GM18526 (cell line): ENCODE data around the gene GRK4.
A peak's percentile ranks its signal among the peaks of the same experiment; 100 is the strongest.

Experiments
- POLR2A ChIP-seq: IDR thresholded peaks from 3 replicates; pipeline ENCODE4 v1.6.1; 2011; ENCODE audit not compliant: insufficient read length; ENCODE audit errors: extremely low read depth

The GRK4 gene

GRCh38 chr4:3039706-3040366 is 76.5 kb downstream of the GRK4 start:
- TF ChIP-seq POLR2A: no peak

- peak; percentile 30 for TF ChIP-seq POLR2A
These were observed 77.3 kb downstream of the GRK4 start for GRCh38 chr4:3040452-3041191.

DNA sequence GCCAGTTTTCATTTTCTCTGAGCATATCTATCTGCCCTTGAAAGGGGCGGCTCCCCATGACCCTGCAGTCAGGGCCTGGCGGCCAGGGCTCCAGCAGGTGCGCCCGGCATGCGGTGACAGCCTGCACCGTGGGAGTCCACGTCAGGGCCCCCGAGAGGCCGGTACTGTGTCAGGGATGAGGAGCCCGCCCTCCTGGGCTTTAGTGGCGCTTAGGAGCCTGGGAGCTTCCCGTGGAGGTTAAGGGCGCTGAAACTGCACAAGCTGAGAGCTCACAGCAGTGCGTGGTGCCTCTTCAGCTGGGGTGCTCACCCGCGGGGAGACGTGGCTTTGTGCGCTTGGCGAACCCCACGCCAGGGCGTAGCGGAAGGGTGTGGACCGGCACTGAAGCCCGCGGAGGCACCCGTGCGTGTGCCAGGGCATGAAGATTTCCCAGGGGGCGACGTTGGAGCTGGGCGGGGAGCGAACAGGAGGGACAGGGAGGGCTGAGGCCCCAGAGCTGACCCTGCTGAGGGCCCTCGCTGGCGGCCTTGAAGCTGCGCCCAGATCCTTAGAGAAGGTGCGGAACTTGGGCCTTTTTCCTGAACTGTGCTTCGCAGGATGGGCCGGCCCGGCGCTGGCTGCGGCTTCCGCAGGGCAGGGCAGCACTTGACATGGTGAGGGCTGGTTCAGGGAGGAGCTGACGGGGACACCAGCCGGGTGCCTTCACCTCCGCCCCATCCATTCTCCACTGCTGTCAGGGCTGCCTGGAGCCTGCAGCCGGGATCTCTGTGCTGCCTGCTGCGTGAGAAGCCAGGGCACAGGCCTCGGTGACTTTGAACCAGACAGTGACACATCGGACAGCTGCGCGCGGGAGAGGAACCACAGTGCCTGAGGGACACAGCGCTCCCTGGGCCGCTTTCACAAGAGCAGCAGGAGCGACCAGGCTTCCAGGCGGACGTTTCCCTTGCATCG is 78.1 kb downstream of the GRK4 start:
- peak; percentile 17 for TF ChIP-seq POLR2A

DNA sequence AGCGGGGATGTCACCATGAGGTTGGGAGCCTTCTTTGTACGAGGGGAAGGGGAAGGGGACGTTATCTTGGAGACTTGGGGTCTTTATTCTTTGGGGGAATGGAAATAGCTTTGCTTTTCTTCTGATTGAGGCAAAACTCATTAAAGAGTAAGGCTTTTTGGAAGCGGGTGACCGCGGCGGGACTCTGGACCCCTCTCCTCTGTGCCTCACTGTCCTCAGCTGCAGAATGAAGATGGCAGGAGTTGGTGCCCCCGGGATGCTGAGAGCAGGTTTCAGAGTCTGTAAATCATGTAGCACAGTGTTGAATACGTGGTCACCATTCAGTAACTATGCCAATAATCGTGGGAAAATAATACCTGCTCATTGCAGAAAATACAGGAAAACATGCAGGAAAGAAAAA is 78.9 kb downstream of the GRK4 start:
- TF ChIP-seq POLR2A: no peak

DNA sequence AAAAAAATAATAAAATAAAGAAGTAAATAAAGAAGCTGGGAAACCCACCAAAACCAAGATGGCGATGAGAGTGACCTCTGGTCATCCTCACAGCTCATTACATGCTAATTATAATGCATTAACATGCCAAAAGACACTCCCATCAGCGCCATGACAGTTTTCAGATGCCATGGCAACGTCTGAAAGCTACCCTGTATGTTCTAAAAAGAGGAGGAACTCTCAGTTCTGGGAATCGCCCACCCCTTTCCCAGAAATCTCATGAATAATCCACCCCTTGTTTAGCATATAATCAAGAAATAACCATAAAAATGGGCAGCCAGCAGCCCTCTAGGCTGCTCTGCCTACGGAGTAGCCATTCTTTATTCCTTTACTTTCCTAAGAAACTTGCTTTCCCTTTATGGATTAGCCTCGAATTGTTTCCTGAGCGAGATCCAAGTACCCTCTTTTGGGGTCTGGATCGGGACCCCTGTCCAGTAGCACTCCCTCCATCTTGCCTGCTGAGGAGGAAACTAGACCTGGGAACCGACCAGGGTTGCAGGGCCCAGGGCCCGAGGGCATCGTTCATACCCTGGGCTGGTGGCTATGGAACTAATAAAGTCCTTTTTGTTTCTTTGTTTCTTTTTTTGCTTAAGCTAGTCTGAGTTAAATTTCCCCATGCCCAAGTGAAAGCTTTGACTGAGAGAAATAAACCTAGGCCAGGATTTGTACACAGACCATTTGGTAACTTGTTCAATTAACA is 80.1 kb downstream of the GRK4 start:
- TF ChIP-seq POLR2A: no peak

GRCh38 chr4:3044870-3045819 is 81.8 kb downstream of the GRK4 start:
- TF ChIP-seq POLR2A: no peak

DNA sequence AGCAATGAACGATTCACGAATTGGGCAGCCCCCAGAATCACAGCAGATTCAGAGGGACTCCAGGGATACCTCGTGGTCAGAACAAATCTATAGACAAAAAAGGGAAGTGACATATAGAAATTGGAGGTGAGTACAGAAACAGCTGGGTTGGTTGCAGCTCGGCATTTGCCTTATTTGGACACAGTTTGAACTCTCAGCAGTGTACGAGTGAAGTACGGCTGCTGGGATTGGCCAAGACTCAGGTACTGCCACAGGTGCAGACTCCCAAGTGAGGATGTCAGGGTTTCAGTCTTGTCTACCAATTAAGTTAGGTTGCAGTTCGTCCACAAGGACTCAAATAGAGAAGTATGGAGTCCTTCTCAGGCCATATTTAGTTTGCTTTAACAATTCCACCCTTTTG is 82.8 kb downstream of the GRK4 start:
- TF ChIP-seq POLR2A: no peak

GRCh38 chr4:3046623-3047022 is 83.3 kb downstream of the GRK4 start:
- TF ChIP-seq POLR2A: no peak

GRCh38 chr4:3047464-3048286 is 84.3 kb downstream of the GRK4 start:
- TF ChIP-seq POLR2A: no peak

DNA sequence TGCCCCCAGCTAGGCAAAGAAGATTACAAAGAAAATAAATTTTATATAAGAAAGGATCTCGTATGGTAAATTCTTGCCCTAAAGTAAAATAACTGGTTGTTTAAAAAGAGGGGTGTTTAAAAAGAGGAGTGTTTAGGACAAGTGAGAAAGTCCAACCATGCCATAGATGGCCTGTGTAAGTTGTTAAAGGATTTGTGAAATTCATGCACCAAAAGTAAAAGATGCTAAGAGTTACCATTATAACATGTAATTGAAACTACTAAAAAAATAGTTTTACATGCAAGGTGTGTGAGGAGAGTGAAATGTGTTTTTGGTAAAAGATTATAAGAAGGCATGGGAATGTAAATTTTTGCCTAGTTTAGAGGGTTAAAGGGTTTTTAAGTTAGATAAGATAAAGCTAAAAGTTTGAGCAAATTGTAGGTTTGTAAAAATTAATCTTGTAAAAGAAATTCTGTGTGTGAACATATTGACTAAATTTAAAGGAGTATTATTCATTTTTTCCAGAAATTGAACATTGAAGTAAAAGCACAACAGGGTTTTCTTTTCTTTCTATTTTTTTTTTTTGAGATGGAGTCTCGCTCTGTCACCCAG is 90.9 kb downstream of the GRK4 start:
- TF ChIP-seq POLR2A: no peak

GRCh38 chr4:3059943-3060342 is 96.6 kb downstream of the GRK4 start:
- no peak for TF ChIP-seq POLR2A

DNA sequence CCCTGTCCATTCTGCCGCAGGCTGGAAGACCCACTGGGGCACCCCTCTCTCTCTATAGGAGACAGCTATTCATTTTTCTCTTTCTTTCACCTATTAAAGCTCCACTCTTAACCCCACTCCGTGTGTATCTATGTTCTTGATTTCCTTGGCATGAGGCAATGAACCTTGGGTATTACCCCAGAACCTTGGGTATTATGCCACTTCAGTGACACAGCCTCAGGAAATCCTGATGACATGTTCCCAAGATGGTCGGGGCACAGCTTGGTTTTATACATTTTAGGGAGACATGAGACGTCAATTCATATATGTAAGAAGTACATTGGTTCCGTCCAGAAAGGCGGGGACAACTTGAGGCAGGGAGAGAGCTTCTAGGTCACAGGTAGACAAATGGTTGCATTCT is 97.6 kb downstream of the GRK4 start:
- TF ChIP-seq POLR2A: no peak

GRCh38 chr4:3062471-3062870 is 99.1 kb downstream of the GRK4 start:
- no peak for TF ChIP-seq POLR2A

DNA sequence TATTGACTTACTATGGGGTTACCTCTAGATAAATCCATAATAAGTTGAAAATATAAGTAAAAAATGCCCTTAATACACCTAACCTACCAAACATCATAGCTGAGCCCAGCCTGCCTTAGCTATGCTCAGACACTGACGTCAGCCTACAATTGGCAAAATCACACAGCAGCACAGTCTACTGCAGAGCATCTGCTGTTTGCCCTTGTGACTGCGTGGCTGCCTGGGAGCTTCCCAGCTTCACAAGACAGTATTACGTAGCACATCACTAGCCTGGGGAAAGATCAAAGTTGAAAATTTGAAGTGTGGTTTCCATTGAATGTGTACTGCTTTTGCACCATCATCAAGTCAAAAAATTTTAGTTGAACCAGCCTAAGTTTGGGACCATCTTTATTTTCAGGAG is 102.2 kb downstream of the GRK4 start:
- TF ChIP-seq POLR2A: no peak
